Measurements from ENCODE around the gene BTBD9.

The BTBD9 gene

GRCh38 chr6:38213251-38213658 lies 426.5 kb downstream of the BTBD9 start:
- Histone ChIP-seq H3K27me3 (ENCODE audit: control insufficient read depth, low read length) (peaks cover 5% of the 10 kb centered on the region; the same call in 1 of the 2 replicates), H3K4me2 (ENCODE audit: low read length) (no peak overlapping the region), H3K4me3 (ENCODE audit: low read length) (no peak overlapping the region), H3K36me3 (ENCODE audit: control insufficient read depth, low read length) (no peaks in the 10 kb centered on the region), H3K27ac (ENCODE audit: low read depth, low read length) (no peak overlapping the region), H3F3A (ENCODE audit: control insufficient read depth, insufficient read depth) (no peaks in the 10 kb centered on the region), H3K4me1 (ENCODE audit: control insufficient read depth, low read length) (no peaks in the 10 kb centered on the region), H3K9me3 (ENCODE audit: control insufficient read depth, insufficient read depth, low read length) (no peaks in the 10 kb centered on the region), H3K79me2 (ENCODE audit: control insufficient read depth, low read length) (no peaks in the 10 kb centered on the region), H3K9me2 (replicated peaks; ENCODE audit: control insufficient read depth, low read length) (no peaks in the 10 kb centered on the region), H4K20me1 (ENCODE audit: control insufficient read depth, insufficient read depth, low read depth, low read length) (no peaks in the 10 kb centered on the region)
- TF ChIP-seq CTCF (IDR thresholded peaks at IDR 0.05; ENCODE audit: low read depth, low read length, poor library complexity, severe bottlenecking) (no peak), EZH2phosphoT487 (IDR thresholded peaks at IDR 0.05; ENCODE audit: borderline replicate concordance, low read length) (no peak)

- no peak overlapping the region for H3K4me3 ChIP-seq (ENCODE audit: low read length)
- H3K4me2 ChIP-seq (ENCODE audit: low read length), result no peak overlapping the region
- TF ChIP-seq CTCF (IDR thresholded peaks at IDR 0.05; ENCODE audit: low read depth, low read length, poor library complexity, severe bottlenecking) (no peak), EZH2phosphoT487 (IDR thresholded peaks at IDR 0.05; ENCODE audit: borderline replicate concordance, low read length) (no peak)
These were observed 427.1 kb downstream of the BTBD9 start for GRCh38 chr6:38212579-38212978.

GRCh38 chr6:38212116-38212515 lies 427.6 kb downstream of the BTBD9 start:
- Histone ChIP-seq H3K9me3 (ENCODE audit: control insufficient read depth, insufficient read depth, low read length) (no peaks in the 10 kb centered on the region), H3K4me1 (ENCODE audit: control insufficient read depth, low read length) (no peaks in the 10 kb centered on the region), H4K20me1 (ENCODE audit: control insufficient read depth, insufficient read depth, low read depth, low read length) (no peaks in the 10 kb centered on the region), H3K27ac (ENCODE audit: low read depth, low read length) (no peak overlapping the region), H3K9me2 (replicated peaks; ENCODE audit: control insufficient read depth, low read length) (no peaks in the 10 kb centered on the region), H3F3A (ENCODE audit: control insufficient read depth, insufficient read depth) (no peaks in the 10 kb centered on the region), H3K36me3 (ENCODE audit: control insufficient read depth, low read length) (no peaks in the 10 kb centered on the region), H3K27me3 (ENCODE audit: control insufficient read depth, low read length) (peaks cover 5% of the 10 kb centered on the region; the same call in 1 of the 2 replicates), H3K4me2 (ENCODE audit: low read length) (no peak overlapping the region), H3K4me3 (ENCODE audit: low read length) (no peak overlapping the region), H3K79me2 (ENCODE audit: control insufficient read depth, low read length) (no peaks in the 10 kb centered on the region)
- no peak for TF ChIP-seq CTCF (IDR thresholded peaks at IDR 0.05; ENCODE audit: low read depth, low read length, poor library complexity, severe bottlenecking)
- no peak for TF ChIP-seq EZH2phosphoT487 (IDR thresholded peaks at IDR 0.05; ENCODE audit: borderline replicate concordance, low read length)

More at GRCh38 chr6:38212579-38212978, 427.1 kb downstream of the BTBD9 start:
- no peaks in the 10 kb centered on the region for H3K79me2 ChIP-seq (ENCODE audit: control insufficient read depth, low read length)
- no peaks in the 10 kb centered on the region for H3F3A ChIP-seq (ENCODE audit: control insufficient read depth, insufficient read depth)
- no peaks in the 10 kb centered on the region for H3K9me3 ChIP-seq (ENCODE audit: control insufficient read depth, insufficient read depth, low read length)
- no peaks in the 10 kb centered on the region for H3K9me2 ChIP-seq (replicated peaks; ENCODE audit: control insufficient read depth, low read length)
- H3K27ac ChIP-seq (ENCODE audit: low read depth, low read length), result no peak overlapping the region
- H3K4me1 ChIP-seq (ENCODE audit: control insufficient read depth, low read length), result no peaks in the 10 kb centered on the region
- H3K36me3 ChIP-seq (ENCODE audit: control insufficient read depth, low read length), result no peaks in the 10 kb centered on the region
- H4K20me1 ChIP-seq (ENCODE audit: control insufficient read depth, insufficient read depth, low read depth, low read length), result no peaks in the 10 kb centered on the region
- peaks cover 5% of the 10 kb centered on the region; the same call in 1 of the 2 replicates for H3K27me3 ChIP-seq (ENCODE audit: control insufficient read depth, low read length)

All from DOHH2 (cell line).